Aortic smooth muscle cell (primary cell): ENCODE data around the gene IFNE. TPM values are rescaled to one million over a fixed set of nuclear protein-coding genes. Genes with fewer than 3 reads are reported as not detected.

Source experiments
- total RNA-seq: library from RNA; depleted of rRNA; stranded (reverse); fragments of >200 nt; gene quantifications from 2 replicates; pipeline ENCODE4 v1.2.3, GENCODE V29; 2014

Gene IFNE, protein sequence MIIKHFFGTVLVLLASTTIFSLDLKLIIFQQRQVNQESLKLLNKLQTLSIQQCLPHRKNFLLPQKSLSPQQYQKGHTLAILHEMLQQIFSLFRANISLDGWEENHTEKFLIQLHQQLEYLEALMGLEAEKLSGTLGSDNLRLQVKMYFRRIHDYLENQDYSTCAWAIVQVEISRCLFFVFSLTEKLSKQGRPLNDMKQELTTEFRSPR
- total RNA-seq, result 17.2 and 24.6 TPM in 2 replicates

DNA sequence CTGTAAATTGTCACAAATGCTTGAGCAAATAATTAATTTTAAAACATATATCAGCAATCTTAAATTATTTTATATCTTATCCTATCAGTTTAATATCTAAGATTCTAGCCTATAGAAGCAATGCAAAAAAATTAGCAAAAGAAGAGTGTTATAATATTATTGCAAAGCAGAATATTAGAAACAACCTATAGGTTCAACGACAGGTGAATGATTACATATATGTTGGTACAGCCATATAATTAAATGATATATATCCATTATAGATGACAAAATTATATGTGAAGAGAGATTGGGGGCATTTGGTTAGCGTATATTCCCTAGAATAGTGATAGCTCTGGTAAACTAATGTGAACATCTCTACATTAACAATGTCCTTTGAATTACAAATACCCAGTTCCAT lies at the start of gene IFNE:
Gene IFNE (minus strand): TSS at position 101 of the 400 bp plus-strand sequence. CDS start 619 bp downstream, outside the sequence.

DNA sequence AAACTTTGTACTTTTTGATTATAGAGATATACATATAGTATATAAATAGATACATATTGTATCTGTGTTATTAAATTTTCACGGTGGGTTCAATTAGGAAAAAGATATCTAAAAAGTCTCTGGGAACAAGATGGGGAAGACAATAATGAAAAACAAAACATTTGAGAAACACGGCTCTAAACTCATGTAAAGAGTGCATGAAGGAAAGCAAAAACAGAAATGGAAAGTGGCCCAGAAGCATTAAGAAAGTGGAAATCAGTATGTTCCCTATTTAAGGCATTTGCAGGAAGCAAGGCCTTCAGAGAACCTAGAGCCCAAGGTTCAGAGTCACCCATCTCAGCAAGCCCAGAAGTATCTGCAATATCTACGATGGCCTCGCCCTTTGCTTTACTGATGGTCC lies 42.0 kb downstream of the IFNE start, which contains the start of gene IFNA1:
Gene IFNA1 (plus strand): TSS at position 301 of the 400 bp plus-strand sequence. CDS start 69 bp downstream, at position 370.

Other genes with a start within 250 kb of the IFNE start
- gene IFNA14, start 242.3 kb downstream of the IFNE start, total RNA-seq, result not detected in 2 replicates
- gene IFNA5, start 177.0 kb downstream of the IFNE start, total RNA-seq, result not detected in 2 replicates
- 42.0 TPM in 2 replicates for gene KLHL9, start 146.9 kb downstream of the IFNE start, total RNA-seq
- gene IFNA6, start 131.4 kb downstream of the IFNE start, total RNA-seq, result not detected in 2 replicates
- gene IFNA13, start 114.3 kb downstream of the IFNE start, total RNA-seq, result not detected in 2 replicates
- gene IFNA2, start 96.9 kb downstream of the IFNE start, total RNA-seq, result not detected in 2 replicates
- gene IFNA8, start 73.2 kb downstream of the IFNE start, total RNA-seq, result not detected in 2 replicates
- gene IFNA1, start 41.9 kb downstream of the IFNE start, total RNA-seq, result not detected in 2 replicates